Measurements from ENCODE around the gene IL1RAPL2.

DNA sequence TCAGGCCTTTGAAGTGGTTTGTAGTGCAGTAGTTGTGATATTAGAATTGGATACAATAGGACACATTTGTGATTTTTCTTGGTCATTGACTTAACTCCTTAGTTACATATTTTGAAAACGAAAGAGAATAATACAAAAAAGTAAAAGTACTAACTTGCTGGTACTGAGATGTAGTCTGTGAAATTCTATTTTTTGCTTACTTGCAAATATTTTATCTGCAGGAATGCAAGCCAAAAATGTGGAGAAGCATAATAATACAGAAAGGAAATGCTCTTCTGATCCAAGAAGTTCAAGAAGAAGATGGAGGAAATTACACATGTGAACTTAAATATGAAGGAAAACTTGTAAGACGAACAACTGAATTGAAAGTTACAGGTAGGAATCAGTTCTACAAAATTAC lies 701.2 kb downstream of the IL1RAPL2 start:
- TF ChIP-seq PKNOX1 (IDR thresholded peaks at IDR 0.05) (no peak), SP1 (IDR thresholded peaks at IDR 0.05) (no peak), TARDBP (IDR thresholded peaks at IDR 0.05) (no peak)
